ENCODE measurements around the gene PRKCZ.

DNA sequence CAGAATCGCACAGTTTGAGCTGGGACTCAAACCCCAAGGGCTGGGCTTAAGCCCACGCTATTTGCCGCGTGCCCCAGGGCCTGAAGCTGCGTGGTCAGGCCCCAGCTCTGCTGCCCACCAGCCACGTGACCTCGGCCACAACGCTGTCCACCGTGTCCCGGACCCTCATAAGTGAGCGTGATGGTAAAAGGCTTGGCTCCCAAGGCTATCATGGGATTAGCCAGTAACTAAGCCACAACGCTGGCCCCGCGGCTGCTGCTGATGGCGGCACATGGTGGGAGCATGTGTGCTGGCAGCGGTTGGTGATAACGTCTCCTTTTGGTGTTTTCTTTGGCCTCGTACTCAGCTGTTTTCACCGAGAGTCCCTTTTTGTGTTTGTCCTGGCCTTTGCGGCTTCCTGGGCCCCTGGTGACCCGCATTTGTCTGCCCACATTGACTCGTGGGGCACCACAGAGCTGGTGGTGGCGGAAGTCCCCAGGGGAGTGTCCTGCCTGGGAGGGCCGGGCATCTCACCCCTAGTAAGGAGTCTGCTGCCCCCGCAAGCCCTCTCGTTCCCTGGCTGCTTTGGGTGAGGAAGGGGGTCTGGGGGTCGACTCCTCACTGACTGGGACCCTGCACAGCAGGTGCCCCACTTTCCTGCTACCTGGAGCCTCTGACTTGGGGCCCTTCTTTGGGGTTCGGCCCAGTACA is 29.3 kb downstream of the PRKCZ start:
- TF ChIP-seq, protein P1, sequence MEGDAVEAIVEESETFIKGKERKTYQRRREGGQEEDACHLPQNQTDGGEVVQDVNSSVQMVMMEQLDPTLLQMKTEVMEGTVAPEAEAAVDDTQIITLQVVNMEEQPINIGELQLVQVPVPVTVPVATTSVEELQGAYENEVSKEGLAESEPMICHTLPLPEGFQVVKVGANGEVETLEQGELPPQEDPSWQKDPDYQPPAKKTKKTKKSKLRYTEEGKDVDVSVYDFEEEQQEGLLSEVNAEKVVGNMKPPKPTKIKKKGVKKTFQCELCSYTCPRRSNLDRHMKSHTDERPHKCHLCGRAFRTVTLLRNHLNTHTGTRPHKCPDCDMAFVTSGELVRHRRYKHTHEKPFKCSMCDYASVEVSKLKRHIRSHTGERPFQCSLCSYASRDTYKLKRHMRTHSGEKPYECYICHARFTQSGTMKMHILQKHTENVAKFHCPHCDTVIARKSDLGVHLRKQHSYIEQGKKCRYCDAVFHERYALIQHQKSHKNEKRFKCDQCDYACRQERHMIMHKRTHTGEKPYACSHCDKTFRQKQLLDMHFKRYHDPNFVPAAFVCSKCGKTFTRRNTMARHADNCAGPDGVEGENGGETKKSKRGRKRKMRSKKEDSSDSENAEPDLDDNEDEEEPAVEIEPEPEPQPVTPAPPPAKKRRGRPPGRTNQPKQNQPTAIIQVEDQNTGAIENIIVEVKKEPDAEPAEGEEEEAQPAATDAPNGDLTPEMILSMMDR (IDR thresholded peaks at IDR 0.05; ENCODE audit: low read depth, low read length): no peak
- TF ChIP-seq EZH2phosphoT487 (IDR thresholded peaks at IDR 0.05; ENCODE audit: low read depth): no peak

Data from OCI-LY3 (cell line).